NCI-H1105 treated with DMSO at 0.1 percent for 48 hours (cell line): ENCODE results near the gene FBXW2.
"Not testable (repeated sequence)": the region's sequence is repeated elsewhere in the genome, so short reads cannot be mapped to it uniquely, and the experiment has no call there.

ENCODE experiments used
- DNase-seq: peaks from one replicate; lab custom pipeline; 2025; lab: John Stamatoyannopoulos, UW

The FBXW2 gene

GRCh38 chr9:120792898-120793765 lies at the start of gene FBXW2:
Gene FBXW2 (minus strand): TSS chr9:120793416. CDS start chr9:120788258, 5,158 bp downstream.
- DNase-seq: peak; percentile 80

GRCh38 chr9:120841930-120842684 lies 48.9 kb upstream of the FBXW2 start:
- no peak for DNase-seq

GRCh38 chr9:120839146-120839545 lies 45.9 kb upstream of the FBXW2 start:
- DNase-seq: no peak

GRCh38 chr9:120837921-120838320 lies 44.7 kb upstream of the FBXW2 start:
- DNase-seq: no peak

GRCh38 chr9:120833325-120833724 lies 40.1 kb upstream of the FBXW2 start:
- DNase-seq: no peak

- DNase-seq: no peak
Observed at GRCh38 chr9:120832807-120833206, 39.6 kb upstream of the FBXW2 start.

GRCh38 chr9:120830865-120831264 lies 37.6 kb upstream of the FBXW2 start:
- no peak for DNase-seq

GRCh38 chr9:120830151-120830550 lies 36.9 kb upstream of the FBXW2 start:
- DNase-seq: no peak

GRCh38 chr9:120829650-120830049 lies 36.4 kb upstream of the FBXW2 start:
- DNase-seq: no peak

- no peak for DNase-seq
Observed at GRCh38 chr9:120820095-120820494, 26.9 kb upstream of the FBXW2 start.

- DNase-seq: no peak
Observed at GRCh38 chr9:120818595-120818994, 25.4 kb upstream of the FBXW2 start.

GRCh38 chr9:120815075-120815474 lies 21.9 kb upstream of the FBXW2 start:
- DNase-seq: no peak

- DNase-seq: no peak
Observed at GRCh38 chr9:120808931-120809330, 15.7 kb upstream of the FBXW2 start.

GRCh38 chr9:120807607-120808379 lies 14.6 kb upstream of the FBXW2 start:
- DNase-seq: no peak

- not testable (repeated sequence) for DNase-seq
Observed at GRCh38 chr9:120804784-120805363, 11.7 kb upstream of the FBXW2 start.

GRCh38 chr9:120801441-120801840 lies 8.2 kb upstream of the FBXW2 start:
- no peak for DNase-seq

- no peak for DNase-seq
Observed at GRCh38 chr9:120791161-120791560, 2.1 kb downstream of the FBXW2 start.

- DNase-seq: no peak
Observed at GRCh38 chr9:120787933-120788332, 5.3 kb downstream of the FBXW2 start.

- no peak for DNase-seq
Observed at GRCh38 chr9:120783602-120784047, 9.6 kb downstream of the FBXW2 start.

GRCh38 chr9:120781236-120781635 lies 12.0 kb downstream of the FBXW2 start:
- no peak for DNase-seq

- no peak for DNase-seq
Observed at GRCh38 chr9:120780367-120780766, 12.8 kb downstream of the FBXW2 start.

GRCh38 chr9:120779227-120779626 lies 14.0 kb downstream of the FBXW2 start:
- no peak for DNase-seq
